Skin epidermis (tissue), 12 donors: ENCODE data around the gene SPTBN1.
"Not testable (repeated sequence)": the region's sequence is repeated elsewhere in the genome, so short reads cannot be mapped to it uniquely, and the experiment has no call there.

Experiments
- H3K27ac ChIP-seq, 21 experiments: fragments of 200-600 bp; sonication (generic) in 11 of 21; one replicate each; pipeline ENCODE4 v1.5.0; 2020; ENCODE audit warnings: mild to moderate bottlenecking in 3 of 21, inconsistent platforms in 2 of 21, moderate library complexity in 2 of 21
- H3K4me3 ChIP-seq, 7 experiments: fragments of 200-600 bp; sonication (generic) in 2 of 7; one replicate each; pipeline ENCODE4 v1.5.0; 2020; ENCODE audit warnings: inconsistent platforms in 2 of 7, mild to moderate bottlenecking in 2 of 7, moderate library complexity in 1 of 7

The SPTBN1 gene

GRCh38 chr2:54465143-54465542 lies 9.0 kb downstream of the SPTBN1 start:
- Histone ChIP-seq H3K27ac (peak overlapping the region in 1 of 21 experiments; percentile 9), H3K4me3 (no peak overlapping the region)

GRCh38 chr2:54466870-54467269 lies 10.7 kb downstream of the SPTBN1 start:
- peak overlapping the region in 3 of 21 experiments; percentile 0 to 30 (median 22) for H3K27ac ChIP-seq
- no peak overlapping the region for H3K4me3 ChIP-seq

DNA sequence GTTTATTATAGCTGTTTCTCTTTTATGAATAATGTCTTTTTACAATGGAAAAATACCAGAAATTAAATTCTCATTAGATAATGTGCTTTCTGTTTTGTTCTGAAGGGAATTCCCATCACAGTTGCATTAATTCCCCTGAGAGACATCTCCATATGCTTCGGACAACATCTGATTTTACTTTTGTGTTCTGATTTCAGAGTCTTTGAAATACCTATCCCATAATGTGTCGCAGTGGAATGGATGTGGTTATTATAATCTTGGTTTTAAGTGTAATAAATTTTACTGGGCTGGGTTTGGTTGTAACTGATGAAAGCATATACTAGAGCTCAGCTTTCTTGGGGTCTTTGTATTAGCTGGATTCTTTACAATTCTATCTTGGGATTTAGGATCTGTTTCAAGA lies 12.5 kb downstream of the SPTBN1 start:
- Histone ChIP-seq H3K27ac (peak overlapping the region in 9 of 21 experiments; percentile 9 to 75 (median 58)), H3K4me3 (no peak overlapping the region)

GRCh38 chr2:54469484-54470053 lies 13.4 kb downstream of the SPTBN1 start:
- H3K4me3 ChIP-seq = no peak overlapping the region

GRCh38 chr2:54470266-54470938 lies 14.3 kb downstream of the SPTBN1 start:
- Histone ChIP-seq H3K4me3 (no peak overlapping the region), H3K27ac (peak overlapping the region in 10 of 21 experiments; percentile 2 to 75 (median 44))

More at GRCh38 chr2:54469484-54470053, 13.4 kb downstream of the SPTBN1 start:
- H3K27ac ChIP-seq = peak overlapping the region in 13 of 21 experiments; percentile 9 to 75 (median 54)

GRCh38 chr2:54471221-54471711 lies 15.1 kb downstream of the SPTBN1 start:
- no peak overlapping the region for H3K4me3 ChIP-seq
- H3K27ac ChIP-seq = peak overlapping the region in 7 of 21 experiments; percentile 12 to 75 (median 45)

GRCh38 chr2:54473851-54474250 lies 17.7 kb downstream of the SPTBN1 start:
- no peak overlapping the region for H3K27ac ChIP-seq
- no peak overlapping the region for H3K4me3 ChIP-seq

- H3K4me3 ChIP-seq = no peak overlapping the region
- no peak overlapping the region for H3K27ac ChIP-seq
Measured at GRCh38 chr2:54475285-54475684, 19.2 kb downstream of the SPTBN1 start.

DNA sequence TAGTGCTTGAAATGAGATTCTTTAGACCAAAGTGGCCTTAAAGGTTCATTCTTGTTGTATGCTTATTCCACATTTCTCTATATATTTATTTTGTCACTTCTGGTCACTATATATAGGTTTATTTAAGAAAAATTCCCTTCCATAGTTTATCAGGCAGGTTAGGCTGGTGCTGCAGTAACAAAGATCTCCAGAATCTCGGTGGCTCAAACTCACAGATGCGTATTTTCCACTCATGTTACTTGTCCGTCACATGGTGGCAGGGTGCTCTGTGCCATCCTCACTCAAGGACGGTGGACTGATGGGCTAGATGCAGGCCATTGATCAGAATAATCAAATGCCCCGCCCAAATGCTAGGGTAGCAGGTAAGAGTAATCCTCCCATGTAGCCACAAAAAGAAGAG lies 19.8 kb downstream of the SPTBN1 start:
- no peak overlapping the region for H3K27ac ChIP-seq
- no peak overlapping the region for H3K4me3 ChIP-seq

DNA sequence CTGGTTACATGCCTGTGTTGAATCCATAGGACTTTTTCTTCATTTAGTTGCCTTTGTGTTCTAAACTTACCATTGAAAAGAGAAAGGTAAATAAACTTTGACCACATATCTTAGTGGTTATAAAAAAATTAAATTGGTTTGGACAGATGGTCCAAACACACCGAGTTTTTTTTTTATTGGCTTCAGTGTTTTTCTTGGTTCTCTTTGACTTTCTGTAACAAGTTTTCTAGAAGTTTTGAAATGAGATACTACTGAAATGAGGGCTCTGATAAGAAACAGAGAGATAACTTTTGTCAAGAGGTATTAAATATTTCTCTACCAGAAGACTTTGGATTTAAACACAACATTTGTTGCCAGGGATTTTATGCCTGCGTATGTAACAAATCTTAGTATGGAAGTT lies 20.7 kb downstream of the SPTBN1 start:
- peak overlapping the region in 3 of 21 experiments; percentile 3 to 57 (median 37) for H3K27ac ChIP-seq
- H3K4me3 ChIP-seq = no peak overlapping the region

DNA sequence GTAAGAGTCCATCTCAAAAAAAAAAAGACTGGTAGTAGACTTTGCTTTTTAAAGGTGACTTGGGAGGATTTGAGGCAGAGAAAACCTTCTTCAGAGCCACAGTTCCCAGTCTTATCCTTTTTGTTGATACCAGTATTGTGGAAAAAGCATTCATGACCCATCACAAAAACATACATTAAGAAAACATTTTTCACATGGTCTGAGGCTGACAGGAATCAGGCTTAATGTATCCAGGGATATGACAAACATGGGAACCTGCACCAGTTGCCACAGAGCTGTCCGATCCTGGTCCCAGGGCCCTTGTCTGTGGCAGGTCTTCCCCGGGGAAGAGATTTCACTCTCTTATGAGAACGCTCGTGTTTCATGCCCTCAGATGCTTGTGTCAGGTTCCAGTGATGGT lies 21.8 kb downstream of the SPTBN1 start:
- H3K27ac ChIP-seq = peak overlapping the region in 2 of 21 experiments; percentile 3 to 57

GRCh38 chr2:54478899-54479298 lies 22.8 kb downstream of the SPTBN1 start:
- H3K27ac ChIP-seq = no peak overlapping the region
- no peak overlapping the region for H3K4me3 ChIP-seq

More for the DNA sequence above, 21.8 kb downstream of the SPTBN1 start:
- no peak overlapping the region for H3K4me3 ChIP-seq

GRCh38 chr2:54479424-54479823 lies 23.3 kb downstream of the SPTBN1 start:
- Histone ChIP-seq H3K27ac (no peak overlapping the region), H3K4me3 (no peak overlapping the region)

GRCh38 chr2:54480025-54480424 lies 23.9 kb downstream of the SPTBN1 start:
- H3K27ac ChIP-seq = peak overlapping the region in 1 of 21 experiments; percentile 6
- no peak overlapping the region for H3K4me3 ChIP-seq

- no peak overlapping the region for H3K27ac ChIP-seq
- H3K4me3 ChIP-seq = no peak overlapping the region
Measured at GRCh38 chr2:54481686-54482085, 25.6 kb downstream of the SPTBN1 start.

DNA sequence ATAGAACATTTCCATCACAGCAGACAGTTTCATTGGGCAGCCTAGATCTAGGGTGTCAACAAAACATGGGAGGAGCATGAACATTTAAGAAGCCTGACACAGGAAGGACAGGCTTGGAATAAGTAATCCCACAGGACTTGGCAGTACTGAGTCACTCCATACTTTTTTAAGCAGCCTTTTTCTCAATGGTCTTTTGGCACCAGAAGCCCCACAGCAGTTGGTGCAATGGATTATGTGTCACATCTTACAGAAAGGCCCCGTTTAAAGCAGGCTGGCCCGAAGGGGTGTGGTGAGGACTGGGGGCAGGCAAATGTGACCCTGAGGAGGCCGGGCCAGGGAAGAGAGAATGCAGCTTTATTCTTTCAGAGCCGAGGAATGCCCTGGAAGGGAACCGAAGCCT lies 26.6 kb downstream of the SPTBN1 start:
- Histone ChIP-seq H3K27ac (peak overlapping the region in 7 of 21 experiments; percentile 2 to 66 (median 29)), H3K4me3 (no peak overlapping the region)

GRCh38 chr2:54483426-54483825 lies 27.3 kb downstream of the SPTBN1 start:
- H3K27ac ChIP-seq = peak overlapping the region in 10 of 21 experiments; percentile 2 to 66 (median 21)
- H3K4me3 ChIP-seq = no peak overlapping the region

DNA sequence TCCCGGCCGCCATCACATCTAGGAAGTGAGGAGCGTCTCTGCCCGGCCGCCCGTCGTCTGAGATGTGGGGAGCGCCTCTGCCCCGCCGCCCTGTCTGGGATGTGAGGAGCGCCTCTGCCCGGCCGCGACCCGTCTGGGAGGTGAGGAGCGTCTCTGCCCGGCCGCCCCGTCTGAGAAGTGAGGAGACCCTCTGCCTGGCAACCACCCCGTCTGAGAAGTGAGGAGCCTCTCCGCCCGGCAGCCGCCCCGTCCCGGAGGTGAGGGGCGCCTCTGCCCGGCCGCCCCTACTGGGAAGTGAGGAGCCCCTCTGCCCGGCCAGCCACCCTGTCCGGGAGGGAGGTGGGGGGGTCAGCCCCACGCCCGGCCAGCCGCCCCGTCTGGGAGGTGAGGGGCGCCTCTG lies 29.6 kb downstream of the SPTBN1 start:
- not testable (repeated sequence) for H3K4me3 ChIP-seq, H3K27ac ChIP-seq

GRCh38 chr2:54486766-54487165 lies 30.6 kb downstream of the SPTBN1 start:
- H3K27ac ChIP-seq = no peak overlapping the region

GRCh38 chr2:54490863-54491262 lies 34.7 kb downstream of the SPTBN1 start:
- no peak overlapping the region for H3K4me3 ChIP-seq
- no peak overlapping the region for H3K27ac ChIP-seq

More at GRCh38 chr2:54486766-54487165, 30.6 kb downstream of the SPTBN1 start:
- H3K4me3 ChIP-seq = no peak overlapping the region

- Histone ChIP-seq H3K27ac (no peak overlapping the region), H3K4me3 (no peak overlapping the region)
Measured at GRCh38 chr2:54492335-54492734, 36.2 kb downstream of the SPTBN1 start.
